ELF-1 (cell line): ENCODE data around the gene MYL2.

Source experiments
- DNase-seq: peaks from one replicate; pipeline ENCODE4 v3.0.0-alpha.2; 2016; ENCODE audit warnings: low read depth, low spot score

Gene MYL2

GRCh38 chr12:110930348-110931314 is 10.3 kb upstream of the MYL2 start:
- DNase-seq = no peak

GRCh38 chr12:110929818-110930217 is 9.4 kb upstream of the MYL2 start:
- DNase-seq = no peak

GRCh38 chr12:110928700-110929099 is 8.3 kb upstream of the MYL2 start:
- DNase-seq = peak; percentile 41

- DNase-seq = no peak
Observed at GRCh38 chr12:110927546-110927945, 7.2 kb upstream of the MYL2 start.

- DNase-seq = no peak
Observed at GRCh38 chr12:110923692-110924334, 3.4 kb upstream of the MYL2 start.

- DNase-seq = no peak
Observed at GRCh38 chr12:110923192-110923591, 2.8 kb upstream of the MYL2 start.

GRCh38 chr12:110922652-110923051 is 2.3 kb upstream of the MYL2 start:
- no peak for DNase-seq

- no peak for DNase-seq
Observed at GRCh38 chr12:110921262-110921661, 883 bp upstream of the MYL2 start.

GRCh38 chr12:110919720-110920119 is 659 bp downstream of the MYL2 start:
- no peak for DNase-seq

GRCh38 chr12:110917961-110918360 is 2.4 kb downstream of the MYL2 start:
- DNase-seq = no peak

GRCh38 chr12:110917467-110917866 is 2.9 kb downstream of the MYL2 start:
- no peak for DNase-seq

GRCh38 chr12:110916295-110916875 is 4.0 kb downstream of the MYL2 start:
- no peak for DNase-seq

GRCh38 chr12:110913119-110914056 is 7.0 kb downstream of the MYL2 start:
- DNase-seq = no peak

- DNase-seq = no peak
Observed at GRCh38 chr12:110912263-110912662, 8.1 kb downstream of the MYL2 start.

GRCh38 chr12:110908377-110909152 is 11.8 kb downstream of the MYL2 start:
- no peak for DNase-seq

- no peak for DNase-seq
Observed at GRCh38 chr12:110907583-110907982, 12.8 kb downstream of the MYL2 start.

GRCh38 chr12:110906985-110907384 is 13.4 kb downstream of the MYL2 start:
- no peak for DNase-seq

- no peak for DNase-seq
Observed at GRCh38 chr12:110906516-110906915, 13.9 kb downstream of the MYL2 start.

GRCh38 chr12:110906083-110906482 is 14.3 kb downstream of the MYL2 start:
- no peak for DNase-seq

GRCh38 chr12:110903511-110903910 is 16.9 kb downstream of the MYL2 start:
- DNase-seq = no peak

GRCh38 chr12:110901401-110901800 is 19.0 kb downstream of the MYL2 start:
- no peak for DNase-seq
